ENCODE measurements around the gene CBX6.

CBX6 gene

DNA sequence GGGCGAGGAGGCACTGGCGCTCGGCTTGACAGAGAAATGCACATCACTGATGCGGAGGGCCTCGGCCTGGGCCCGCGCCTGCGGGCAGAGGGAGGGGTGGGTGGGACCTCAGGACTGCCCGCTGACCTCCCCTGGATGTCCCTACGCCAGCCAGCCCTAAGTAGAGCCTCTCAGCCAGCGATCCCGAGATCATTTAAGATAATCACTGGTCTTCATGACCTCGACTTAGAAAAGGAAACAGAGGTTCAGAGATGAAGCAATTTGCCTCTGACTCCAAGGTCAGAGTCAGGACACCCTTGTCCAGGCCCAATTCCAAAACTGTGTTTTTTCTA is 4.9 kb downstream of the CBX6 start:
- Histone ChIP-seq H3K79me2 (ENCODE audit: control insufficient read depth, insufficient read depth, low read length, unreplicated experiment) (peaks cover 13% of the 10 kb centered on the region), H3K4me3 (ENCODE audit: low read depth, low read length) (no peak overlapping the region), H3K27me3 (ENCODE audit: insufficient read depth, low read length) (no peaks in the 10 kb centered on the region), H2AFZ (ENCODE audit: low read length, unreplicated experiment) (no peak overlapping the region), H3K4me1 (ENCODE audit: control insufficient read depth, insufficient read depth, low read length, unreplicated experiment) (peaks cover 13% of the 10 kb centered on the region), H3K36me3 (ENCODE audit: insufficient read depth, low read length) (0 out of 2 replicates have a peak, but pooled peaks cover 4% of the 10 kb centered on the region), H3K27ac (ENCODE audit: low read depth, low read length) (no peak overlapping the region)

DNA sequence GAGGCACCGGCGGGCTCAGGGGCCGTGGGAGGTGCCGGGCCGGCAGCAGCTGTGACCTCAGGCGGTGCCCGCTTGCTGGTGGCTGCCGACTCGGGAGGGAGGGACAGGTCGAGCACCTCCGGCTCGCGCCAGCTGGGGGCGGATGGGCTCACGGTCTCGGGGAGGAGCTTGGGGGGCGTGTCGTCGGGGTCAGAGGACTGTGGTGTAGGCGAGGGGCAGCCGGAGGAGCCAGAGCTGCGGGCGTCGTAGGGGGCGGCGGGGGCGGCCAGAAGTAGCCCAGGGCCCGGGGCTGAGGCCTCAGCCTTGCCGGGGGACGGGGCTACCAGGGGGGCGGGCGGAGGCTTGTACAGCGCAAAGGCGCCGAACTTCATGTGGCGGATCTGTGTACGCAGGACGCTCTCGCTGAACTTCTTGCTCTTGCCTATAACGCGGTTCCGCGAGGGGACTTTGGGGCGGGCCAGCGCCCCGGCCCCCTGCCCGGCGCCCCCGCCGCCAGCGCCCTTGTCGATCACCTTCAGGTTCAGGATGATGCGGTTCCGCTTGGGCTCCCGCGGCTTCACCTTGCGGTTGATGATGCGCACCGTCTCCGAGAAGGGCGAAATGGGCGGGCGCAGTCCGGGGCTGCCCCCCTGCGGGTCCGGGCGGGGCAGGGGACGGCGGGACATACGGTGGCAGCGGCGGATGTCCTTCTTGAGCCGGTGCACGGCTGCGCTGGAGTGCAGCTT is 5.5 kb downstream of the CBX6 start:
- Histone ChIP-seq H3K79me2 (ENCODE audit: control insufficient read depth, insufficient read depth, low read length, unreplicated experiment) (peaks cover 13% of the 10 kb centered on the region), H3K27me3 (ENCODE audit: insufficient read depth, low read length) (no peaks in the 10 kb centered on the region), H2AFZ (ENCODE audit: low read length, unreplicated experiment) (no peak overlapping the region), H3K27ac (ENCODE audit: low read depth, low read length) (no peak overlapping the region), H3K4me1 (ENCODE audit: control insufficient read depth, insufficient read depth, low read length, unreplicated experiment) (peaks cover 13% of the 10 kb centered on the region), H3K4me3 (ENCODE audit: low read depth, low read length) (no peak overlapping the region), H3K36me3 (ENCODE audit: insufficient read depth, low read length) (0 out of 2 replicates have a peak, but pooled peaks cover 4% of the 10 kb centered on the region)

DNA sequence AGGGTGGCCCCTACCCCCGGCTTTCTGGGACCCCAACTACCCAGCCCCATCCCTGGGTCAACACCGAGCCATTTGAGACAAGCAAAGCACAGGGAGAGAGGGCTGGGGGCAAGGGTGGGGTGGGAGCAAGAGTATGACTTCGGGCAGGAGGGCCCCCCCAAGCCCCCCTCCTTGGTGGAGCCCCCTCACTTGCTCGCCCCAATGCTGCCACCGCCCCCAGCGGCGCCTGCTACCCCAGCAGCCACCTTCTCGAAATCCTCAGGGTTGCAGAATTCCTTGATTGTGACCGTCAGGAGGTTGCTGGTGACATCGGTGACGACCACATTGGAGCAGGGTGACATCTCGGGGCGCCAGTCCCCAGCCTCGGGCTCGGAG is 6.0 kb downstream of the CBX6 start:
- H3K27me3 ChIP-seq (ENCODE audit: insufficient read depth, low read length) = no peaks in the 10 kb centered on the region
- no peak overlapping the region for H2AFZ ChIP-seq (ENCODE audit: low read length, unreplicated experiment)
- no peak overlapping the region for H3K27ac ChIP-seq (ENCODE audit: low read depth, low read length)
- H3K4me3 ChIP-seq (ENCODE audit: low read depth, low read length) = no peak overlapping the region
- peaks cover 10% of the 10 kb centered on the region for H3K79me2 ChIP-seq (ENCODE audit: control insufficient read depth, insufficient read depth, low read length, unreplicated experiment)
- peaks cover 13% of the 10 kb centered on the region for H3K4me1 ChIP-seq (ENCODE audit: control insufficient read depth, insufficient read depth, low read length, unreplicated experiment)
- H3K36me3 ChIP-seq (ENCODE audit: insufficient read depth, low read length) = 0 out of 2 replicates have a peak, but pooled peaks cover 4% of the 10 kb centered on the region

DNA sequence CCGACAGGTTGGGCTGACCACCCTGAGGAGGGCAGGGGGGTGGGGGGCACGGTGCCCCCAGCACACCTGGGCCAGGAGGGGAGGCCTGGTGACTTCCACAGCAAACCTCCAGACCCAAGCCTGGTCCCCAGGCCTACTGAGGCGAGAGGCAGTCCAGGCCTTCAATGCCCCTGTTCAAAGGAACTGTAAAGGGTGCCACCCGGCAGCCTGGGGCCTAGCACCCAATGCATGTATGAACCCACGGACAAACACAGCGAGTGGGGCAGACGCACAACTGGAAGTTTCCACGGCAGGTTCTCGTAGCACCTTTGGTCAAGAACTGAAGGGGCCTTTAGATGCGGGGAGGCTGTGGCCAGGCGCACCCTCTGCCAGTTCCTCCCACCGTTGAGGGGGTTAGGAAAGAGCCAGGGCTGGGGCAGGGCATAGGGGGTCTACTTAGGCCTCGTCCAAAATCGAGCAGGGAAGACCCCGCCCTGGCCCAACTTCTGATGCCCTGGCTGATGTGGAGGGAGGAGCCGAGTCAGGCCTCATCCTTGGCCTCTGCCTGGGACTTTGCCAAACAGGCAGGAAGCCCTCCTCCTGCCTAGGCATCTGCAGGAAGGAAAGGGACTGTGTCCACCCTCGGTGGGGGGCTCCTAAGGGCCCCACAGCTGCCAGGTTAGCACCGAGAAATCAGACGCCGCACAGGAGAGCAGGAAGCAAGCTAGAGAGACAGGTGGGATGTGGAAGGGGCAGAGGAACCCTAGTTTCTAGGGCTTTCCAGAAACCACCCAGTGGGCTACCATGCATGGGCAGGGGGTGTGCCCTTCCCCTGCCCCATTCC is 6.6 kb downstream of the CBX6 start:
- Histone ChIP-seq H3K27ac (ENCODE audit: low read depth, low read length) (no peak overlapping the region), H3K27me3 (ENCODE audit: insufficient read depth, low read length) (no peaks in the 10 kb centered on the region), H3K36me3 (ENCODE audit: insufficient read depth, low read length) (0 out of 2 replicates have a peak, but pooled peaks cover 4% of the 10 kb centered on the region), H3K4me3 (ENCODE audit: low read depth, low read length) (no peak overlapping the region), H3K4me1 (ENCODE audit: control insufficient read depth, insufficient read depth, low read length, unreplicated experiment) (peaks cover 13% of the 10 kb centered on the region), H2AFZ (ENCODE audit: low read length, unreplicated experiment) (no peak overlapping the region), H3K79me2 (ENCODE audit: control insufficient read depth, insufficient read depth, low read length, unreplicated experiment) (peaks cover 4% of the 10 kb centered on the region)

DNA sequence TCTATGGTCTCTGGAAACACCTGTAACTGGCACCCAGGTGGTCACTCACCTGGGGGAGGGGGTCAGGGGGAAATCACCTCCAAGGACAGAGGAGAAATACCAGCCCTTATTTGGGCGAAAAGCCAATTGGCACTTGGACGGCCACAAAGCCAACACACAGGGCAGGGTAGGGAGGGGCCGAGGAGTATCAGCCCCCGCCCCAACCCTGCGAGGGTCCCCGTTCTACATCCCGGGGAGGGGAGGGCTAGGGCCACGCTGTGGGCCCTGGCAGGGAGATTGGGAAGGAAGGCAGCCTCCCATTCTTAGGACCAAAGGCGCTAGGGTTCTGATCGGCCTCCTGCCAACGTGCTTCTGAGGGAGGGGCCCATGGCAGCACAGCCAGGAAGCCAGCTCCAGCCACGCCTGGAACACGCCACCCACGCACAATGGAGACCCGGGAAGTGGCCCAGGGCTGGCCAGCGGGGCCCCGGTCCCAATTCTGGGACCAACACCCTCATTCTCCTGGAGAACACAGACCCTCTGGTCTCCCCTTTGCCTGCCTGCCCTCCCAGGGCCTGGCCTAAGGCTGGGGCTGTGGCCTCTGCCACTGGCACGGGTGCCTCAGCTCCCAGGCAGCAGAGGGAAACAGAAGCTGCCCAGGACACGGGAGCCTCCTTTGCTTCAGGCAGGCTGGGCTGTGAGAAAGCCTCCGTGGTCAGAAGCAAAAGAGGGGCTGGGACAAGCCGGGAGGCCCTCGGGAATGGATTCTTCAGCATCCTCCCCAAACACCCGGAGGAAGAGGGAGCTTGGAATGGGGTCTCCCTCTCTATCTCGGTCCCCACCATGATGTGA is 7.4 kb downstream of the CBX6 start:
- no peak overlapping the region for H3K4me3 ChIP-seq (ENCODE audit: low read depth, low read length)
- peaks cover 13% of the 10 kb centered on the region for H3K4me1 ChIP-seq (ENCODE audit: control insufficient read depth, insufficient read depth, low read length, unreplicated experiment)
- no peaks in the 10 kb centered on the region for H3K27me3 ChIP-seq (ENCODE audit: insufficient read depth, low read length)
- H3K79me2 ChIP-seq (ENCODE audit: control insufficient read depth, insufficient read depth, low read length, unreplicated experiment) = peaks cover 2% of the 10 kb centered on the region
- H2AFZ ChIP-seq (ENCODE audit: low read length, unreplicated experiment) = no peak overlapping the region
- 0 out of 2 replicates have a peak, but pooled peaks cover under 1% of the 10 kb centered on the region for H3K36me3 ChIP-seq (ENCODE audit: insufficient read depth, low read length)
- H3K27ac ChIP-seq (ENCODE audit: low read depth, low read length) = no peak overlapping the region

DNA sequence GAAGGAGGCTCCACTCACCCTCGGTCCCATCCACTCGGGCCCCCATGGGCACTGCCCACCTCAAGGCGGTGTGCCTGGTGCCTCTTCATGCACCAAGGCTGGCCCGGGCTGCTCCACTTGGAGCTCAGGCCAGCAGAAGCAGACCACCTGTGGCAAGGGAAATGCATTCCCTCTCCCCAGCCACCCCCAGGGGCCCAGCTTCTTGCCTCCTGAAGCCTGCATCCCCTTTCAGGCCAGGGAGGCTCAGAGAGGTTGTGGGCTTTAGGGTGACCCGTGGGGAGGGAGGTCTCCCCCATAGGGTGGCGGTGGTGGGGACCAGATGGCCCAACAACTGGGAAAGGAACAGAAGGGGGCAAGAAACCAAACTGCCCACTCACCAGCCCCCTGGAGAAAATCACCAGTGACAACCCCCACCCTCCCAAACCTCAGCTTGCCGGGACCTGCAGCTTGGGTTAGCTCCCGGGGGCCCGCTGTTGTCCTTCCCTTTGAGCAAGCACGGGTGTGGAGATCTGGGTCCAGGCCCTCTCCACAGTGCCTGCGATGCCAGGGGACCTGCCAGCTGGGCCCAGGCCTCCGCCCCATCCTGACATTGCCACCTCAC is 8.4 kb downstream of the CBX6 start:
- Histone ChIP-seq H3K27me3 (ENCODE audit: insufficient read depth, low read length) (no peaks in the 10 kb centered on the region), H3K36me3 (ENCODE audit: insufficient read depth, low read length) (no peaks in the 10 kb centered on the region), H2AFZ (ENCODE audit: low read length, unreplicated experiment) (no peak overlapping the region), H3K4me1 (ENCODE audit: control insufficient read depth, insufficient read depth, low read length, unreplicated experiment) (peaks cover 13% of the 10 kb centered on the region), H3K4me3 (ENCODE audit: low read depth, low read length) (no peak overlapping the region), H3K27ac (ENCODE audit: low read depth, low read length) (no peak overlapping the region), H3K79me2 (ENCODE audit: control insufficient read depth, insufficient read depth, low read length, unreplicated experiment) (peaks cover 2% of the 10 kb centered on the region)

DNA sequence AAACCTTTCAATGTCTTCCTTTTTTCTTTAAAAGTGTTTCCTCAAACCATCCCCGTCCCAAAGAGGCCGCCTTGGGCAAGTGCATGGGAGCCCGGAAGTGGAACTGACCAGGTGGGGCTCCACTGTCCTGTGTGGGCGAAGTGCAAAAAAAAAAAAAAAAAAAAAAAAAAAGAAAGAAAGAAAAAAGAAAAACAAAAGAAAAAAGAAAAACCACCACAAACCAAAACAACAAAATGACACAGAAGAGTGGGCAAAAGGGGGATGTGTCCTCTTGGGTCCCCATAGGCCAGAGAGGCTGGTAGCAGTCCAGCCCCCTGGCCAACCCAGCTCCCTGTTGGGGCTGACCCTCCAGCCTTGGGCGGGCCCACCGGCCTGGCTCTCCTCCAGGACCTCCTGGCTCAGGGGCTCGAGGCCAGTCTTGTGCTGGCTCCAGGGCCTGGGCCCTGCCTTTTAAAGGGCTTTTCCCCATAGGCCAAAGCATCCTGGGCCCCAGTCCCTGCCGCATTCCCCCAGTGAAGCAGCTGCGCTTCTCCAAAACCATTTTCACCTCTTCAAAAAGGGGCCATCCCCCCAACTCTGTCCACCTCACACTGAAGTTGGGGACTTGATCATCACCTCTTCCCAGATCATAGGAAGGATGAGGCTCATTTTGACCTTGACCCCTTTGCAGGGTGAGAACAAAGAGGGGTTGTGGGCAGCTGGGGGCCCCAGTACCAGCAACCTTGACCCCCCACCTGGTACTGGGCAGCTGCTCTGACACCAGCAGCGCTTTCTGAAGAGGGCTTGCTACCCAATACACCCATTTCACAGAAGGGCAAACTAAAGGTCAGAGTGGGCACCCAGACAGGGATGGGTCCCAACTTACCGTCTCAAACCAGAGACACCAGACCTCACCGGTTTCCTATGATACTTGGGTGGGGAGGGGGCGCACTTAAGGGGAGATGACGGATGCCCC is 9.4 kb downstream of the CBX6 start:
- no peak overlapping the region for H3K27ac ChIP-seq (ENCODE audit: low read depth, low read length)
- no peak overlapping the region for H3K4me3 ChIP-seq (ENCODE audit: low read depth, low read length)
- no peaks in the 10 kb centered on the region for H3K27me3 ChIP-seq (ENCODE audit: insufficient read depth, low read length)
- H3K4me1 ChIP-seq (ENCODE audit: control insufficient read depth, insufficient read depth, low read length, unreplicated experiment) = peaks cover 13% of the 10 kb centered on the region
- H3K79me2 ChIP-seq (ENCODE audit: control insufficient read depth, insufficient read depth, low read length, unreplicated experiment) = peaks cover 2% of the 10 kb centered on the region
- no peak overlapping the region for H2AFZ ChIP-seq (ENCODE audit: low read length, unreplicated experiment)
- no peaks in the 10 kb centered on the region for H3K36me3 ChIP-seq (ENCODE audit: insufficient read depth, low read length)

DNA sequence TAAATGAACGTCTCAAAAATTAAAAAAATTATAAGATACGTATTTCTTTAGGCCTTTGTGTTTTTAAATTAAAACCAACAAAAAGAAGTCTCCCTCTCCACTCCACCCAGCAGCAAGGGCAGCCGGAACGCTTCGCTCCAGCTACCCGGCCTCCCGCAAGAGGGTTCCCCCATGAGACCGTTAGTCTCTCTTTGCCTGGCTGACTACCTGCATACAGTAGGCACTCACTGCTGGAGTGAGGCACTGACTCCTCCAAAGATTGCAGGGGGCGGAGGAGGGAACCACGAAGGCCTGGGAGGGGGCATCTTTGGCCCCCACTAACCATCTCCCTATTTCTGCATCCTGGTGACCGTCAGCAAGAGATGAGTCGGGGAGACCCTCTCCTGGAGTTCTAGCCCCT is 10.1 kb downstream of the CBX6 start:
- H3K79me2 ChIP-seq (ENCODE audit: control insufficient read depth, insufficient read depth, low read length, unreplicated experiment) = peaks cover 2% of the 10 kb centered on the region
- no peaks in the 10 kb centered on the region for H3K27me3 ChIP-seq (ENCODE audit: insufficient read depth, low read length)
- no peaks in the 10 kb centered on the region for H3K36me3 ChIP-seq (ENCODE audit: insufficient read depth, low read length)
- H2AFZ ChIP-seq (ENCODE audit: low read length, unreplicated experiment) = no peak overlapping the region
- H3K27ac ChIP-seq (ENCODE audit: low read depth, low read length) = no peak overlapping the region
- peaks cover 13% of the 10 kb centered on the region for H3K4me1 ChIP-seq (ENCODE audit: control insufficient read depth, insufficient read depth, low read length, unreplicated experiment)
- no peak overlapping the region for H3K4me3 ChIP-seq (ENCODE audit: low read depth, low read length)

DNA sequence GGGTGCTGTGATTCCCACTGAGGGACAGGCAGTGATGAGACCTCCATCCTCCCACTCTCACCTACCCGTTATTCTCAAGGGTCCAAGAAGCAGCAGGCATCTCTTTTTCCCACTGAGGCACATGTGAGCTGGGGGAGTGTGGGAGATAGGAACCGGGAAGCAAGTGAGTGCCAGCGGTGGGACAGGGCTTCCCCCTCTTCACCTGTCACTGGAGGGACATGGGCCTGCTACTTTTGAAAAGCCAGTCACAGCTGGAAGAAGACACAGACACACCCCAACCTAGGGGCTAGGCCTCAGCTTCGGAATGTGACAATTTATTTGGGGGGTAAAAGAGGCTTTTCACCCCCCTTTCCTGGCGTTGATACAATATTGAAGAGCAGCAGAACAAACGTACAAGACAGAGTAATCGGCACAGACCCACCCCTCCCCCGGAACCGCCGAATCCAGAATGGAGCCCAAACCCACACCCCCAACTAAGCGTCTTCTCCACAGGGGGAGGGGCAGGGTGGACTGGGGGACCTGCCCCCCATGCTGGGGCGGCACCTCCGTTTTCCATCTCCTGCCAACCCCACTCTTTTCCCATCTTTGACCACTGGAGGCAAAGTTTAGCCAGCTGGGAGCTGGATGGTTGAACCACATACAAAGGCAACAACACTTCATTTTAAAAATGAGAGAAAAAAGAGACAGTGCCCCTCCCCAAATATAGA is 10.7 kb downstream of the CBX6 start:
- Histone ChIP-seq H3K36me3 (ENCODE audit: insufficient read depth, low read length) (no peaks in the 10 kb centered on the region), H3K27me3 (ENCODE audit: insufficient read depth, low read length) (no peaks in the 10 kb centered on the region), H2AFZ (ENCODE audit: low read length, unreplicated experiment) (no peak overlapping the region), H3K4me3 (ENCODE audit: low read depth, low read length) (no peak overlapping the region), H3K27ac (ENCODE audit: low read depth, low read length) (no peak overlapping the region), H3K79me2 (ENCODE audit: control insufficient read depth, insufficient read depth, low read length, unreplicated experiment) (peaks cover 2% of the 10 kb centered on the region), H3K4me1 (ENCODE audit: control insufficient read depth, insufficient read depth, low read length, unreplicated experiment) (peaks cover 13% of the 10 kb centered on the region)
